ENCODE results near the gene MGAM2.

DNA sequence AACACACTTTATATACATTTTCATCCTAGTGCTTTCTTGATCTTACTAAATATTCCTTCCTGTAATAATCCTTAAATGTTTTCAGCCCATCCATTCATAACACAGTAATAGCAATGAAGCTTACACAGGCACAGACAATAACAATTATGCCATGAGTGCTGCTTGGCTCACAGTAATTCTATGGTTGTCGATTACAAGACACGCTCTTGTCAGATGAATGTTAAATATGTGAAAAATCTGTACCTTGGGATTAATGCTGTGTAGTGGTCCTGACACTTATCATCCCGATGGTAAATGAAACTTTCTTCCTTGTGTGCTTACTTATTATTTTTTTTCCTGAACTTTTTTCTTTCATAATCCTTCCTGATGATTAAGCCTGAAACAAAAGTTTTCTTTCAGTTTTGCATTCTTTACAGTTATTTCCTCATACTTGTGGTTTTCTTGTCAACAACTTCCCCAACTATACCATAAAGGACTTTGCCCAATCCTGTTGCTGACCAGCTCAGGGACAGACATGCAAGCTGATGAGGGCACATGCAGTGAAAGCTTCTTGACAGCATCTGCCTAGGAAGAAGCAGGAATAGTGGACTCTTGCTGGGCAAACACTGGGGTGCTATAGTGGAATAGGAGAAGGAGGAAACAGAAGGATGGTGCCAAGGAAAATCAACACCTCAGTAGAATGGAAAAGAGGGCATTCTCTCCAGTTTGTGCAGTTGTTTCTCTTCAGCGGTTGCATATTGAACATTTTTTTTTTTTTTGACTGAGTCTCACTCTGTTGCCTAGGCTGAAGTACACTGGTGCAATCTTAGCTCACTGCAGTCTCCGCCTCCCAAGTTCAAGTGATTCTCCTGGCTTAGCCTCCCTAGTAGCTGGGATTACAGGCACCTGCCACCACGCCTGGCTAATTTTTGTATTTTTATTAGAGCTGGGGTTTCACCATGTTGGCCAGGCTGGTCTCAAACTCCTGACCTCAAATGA, 6.7 kb upstream of the MGAM2 start:
- TF ChIP-seq, protein P1, sequence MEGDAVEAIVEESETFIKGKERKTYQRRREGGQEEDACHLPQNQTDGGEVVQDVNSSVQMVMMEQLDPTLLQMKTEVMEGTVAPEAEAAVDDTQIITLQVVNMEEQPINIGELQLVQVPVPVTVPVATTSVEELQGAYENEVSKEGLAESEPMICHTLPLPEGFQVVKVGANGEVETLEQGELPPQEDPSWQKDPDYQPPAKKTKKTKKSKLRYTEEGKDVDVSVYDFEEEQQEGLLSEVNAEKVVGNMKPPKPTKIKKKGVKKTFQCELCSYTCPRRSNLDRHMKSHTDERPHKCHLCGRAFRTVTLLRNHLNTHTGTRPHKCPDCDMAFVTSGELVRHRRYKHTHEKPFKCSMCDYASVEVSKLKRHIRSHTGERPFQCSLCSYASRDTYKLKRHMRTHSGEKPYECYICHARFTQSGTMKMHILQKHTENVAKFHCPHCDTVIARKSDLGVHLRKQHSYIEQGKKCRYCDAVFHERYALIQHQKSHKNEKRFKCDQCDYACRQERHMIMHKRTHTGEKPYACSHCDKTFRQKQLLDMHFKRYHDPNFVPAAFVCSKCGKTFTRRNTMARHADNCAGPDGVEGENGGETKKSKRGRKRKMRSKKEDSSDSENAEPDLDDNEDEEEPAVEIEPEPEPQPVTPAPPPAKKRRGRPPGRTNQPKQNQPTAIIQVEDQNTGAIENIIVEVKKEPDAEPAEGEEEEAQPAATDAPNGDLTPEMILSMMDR (IDR thresholded peaks at IDR 0.05): no peak
- TF ChIP-seq POLR2A (IDR thresholded peaks at IDR 0.05): no peak

Measured in testis (tissue), 2 donors.